Kidney (tissue), 14 donors: ENCODE measurements around the gene SYNDIG1. TPM values are rescaled to one million over a fixed set of nuclear protein-coding genes. Genes with fewer than 3 reads are reported as not detected.

Experiments used
- DNase-seq, 5 donors: peaks; one replicate each; pipeline ENCODE4 v3.0.0-alpha.2; 2013 to 2020
- FAIRE-seq: peaks from 2 replicates; lab custom pipeline; 2012; peaks lifted over from hg19 to GRCh38; lab: Jason Lieb, UNC
- H3K27ac ChIP-seq, 2 donors: one replicate each; pipeline ENCODE4 v1.7.0; 2013; ENCODE audit warnings: low read depth in 2 of 2, low read length in 2 of 2, inconsistent platforms in 1 of 2
- H3K27me3 ChIP-seq: one replicate; pipeline ENCODE4 v1.7.1; 2013; ENCODE audit warnings: low read length, inconsistent platforms; ENCODE audit not compliant: control insufficient read depth, insufficient read depth
- H3K36me3 ChIP-seq, 3 donors: one replicate each; pipeline versions ENCODE4 v1.7.0 to v1.7.1; 2013; ENCODE audit warnings: low read length in 3 of 3, control low read depth in 1 of 3, inconsistent platforms in 1 of 3; ENCODE audit not compliant: insufficient read depth in 3 of 3, control insufficient read depth in 2 of 3
- H3K4me1 ChIP-seq, 3 donors: one replicate each; pipeline versions ENCODE4 v1.7.0 to v1.7.1; 2013; ENCODE audit warnings: low read length in 3 of 3, inconsistent platforms in 1 of 3, low read depth in 1 of 3; ENCODE audit not compliant: control insufficient read depth in 2 of 3, insufficient read depth in 2 of 3
- H3K4me3 ChIP-seq, 3 donors: one replicate each; pipeline versions ENCODE4 v1.7.0 to v1.8.1; 2013; ENCODE audit warnings: low read length in 3 of 3, control low read depth in 1 of 3, inconsistent platforms in 1 of 3
- H3K9ac ChIP-seq, 3 donors: one replicate each; pipeline versions ENCODE4 v1.7.0 to v1.7.1; 2013; ENCODE audit warnings: low read length in 3 of 3, control low read depth in 1 of 3, inconsistent platforms in 1 of 3
- H3K9me3 ChIP-seq, 3 donors: one replicate each; pipeline versions ENCODE4 v1.7.0 to v1.7.1; 2013; ENCODE audit warnings: low read length in 3 of 3, control low read depth in 1 of 3, inconsistent platforms in 1 of 3; ENCODE audit not compliant: control insufficient read depth in 2 of 3, insufficient read depth in 1 of 3
- intact Hi-C: fragments of 100-400 bp; cut with DNase I; formaldehyde crosslinking; loops from one replicate; pipeline ENCODE4 v1.11.1; 2022
- polyA plus RNA-seq: library from polyadenylated mRNA; stranded (reverse); fragments of 350-450 nt; fragmentation: Illumina TruSeq; extraction: RNeasy Lipid Tissue Mini Kit (QIAGEN cat#74804); gene quantifications from one replicate; pipeline ENCODE4 v1.2.3, GENCODE V29; 2014; ENCODE audit warnings: low read depth, low replicate concordance; ENCODE audit not compliant: insufficient read depth
- total RNA-seq: library from RNA; stranded (reverse); fragmentation: NEBNext Ultra II Directional; extraction: Animal tissue kit (Norgen Biotek cat#: 25700); gene quantifications from one replicate; pipeline ENCODE4 v1.2.1, GENCODE V29; 2021
- TF ChIP-seq, protein P1 (sequence below): IDR thresholded peaks from 3 replicates; pipeline ENCODE4 v1.5.1; 2012; ENCODE audit warnings: mild to moderate bottlenecking, moderate library complexity, borderline replicate concordance; ENCODE audit not compliant: insufficient read depth; ENCODE audit errors: extremely low read depth
- donor health status: control.
- donor health status: control.
- donor health status: control.
- donor health status: control.
- donor health status: control.
- donor health status: DM: yes; HTN: yes; CAD: no.
- donor health status: Normal renal cell carcinoma (clear cell type).

SYNDIG1 gene
- total and polyA plus RNA-seq, 2 donors from 2014 or later, result 5.4 to 8.2 TPM

- Histone ChIP-seq H3K4me3 (no peak overlapping the region), H3K9me3 (no peaks in the 10 kb centered on the region), H3K9ac (no peak overlapping the region), H3K27ac (no peak overlapping the region), H3K27me3 (no peaks in the 10 kb centered on the region), H3K36me3 (no peaks in the 10 kb centered on the region), H3K4me1 (no peaks in the 10 kb centered on the region)
- FAIRE-seq (no peak), DNase-seq (no peak)
- TF ChIP-seq, protein P1, sequence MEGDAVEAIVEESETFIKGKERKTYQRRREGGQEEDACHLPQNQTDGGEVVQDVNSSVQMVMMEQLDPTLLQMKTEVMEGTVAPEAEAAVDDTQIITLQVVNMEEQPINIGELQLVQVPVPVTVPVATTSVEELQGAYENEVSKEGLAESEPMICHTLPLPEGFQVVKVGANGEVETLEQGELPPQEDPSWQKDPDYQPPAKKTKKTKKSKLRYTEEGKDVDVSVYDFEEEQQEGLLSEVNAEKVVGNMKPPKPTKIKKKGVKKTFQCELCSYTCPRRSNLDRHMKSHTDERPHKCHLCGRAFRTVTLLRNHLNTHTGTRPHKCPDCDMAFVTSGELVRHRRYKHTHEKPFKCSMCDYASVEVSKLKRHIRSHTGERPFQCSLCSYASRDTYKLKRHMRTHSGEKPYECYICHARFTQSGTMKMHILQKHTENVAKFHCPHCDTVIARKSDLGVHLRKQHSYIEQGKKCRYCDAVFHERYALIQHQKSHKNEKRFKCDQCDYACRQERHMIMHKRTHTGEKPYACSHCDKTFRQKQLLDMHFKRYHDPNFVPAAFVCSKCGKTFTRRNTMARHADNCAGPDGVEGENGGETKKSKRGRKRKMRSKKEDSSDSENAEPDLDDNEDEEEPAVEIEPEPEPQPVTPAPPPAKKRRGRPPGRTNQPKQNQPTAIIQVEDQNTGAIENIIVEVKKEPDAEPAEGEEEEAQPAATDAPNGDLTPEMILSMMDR, result no peak
- intact Hi-C loops, result no loop called here
Observed at GRCh38 chr20:24646321-24646720, 176.9 kb downstream of the SYNDIG1 start.

DNA sequence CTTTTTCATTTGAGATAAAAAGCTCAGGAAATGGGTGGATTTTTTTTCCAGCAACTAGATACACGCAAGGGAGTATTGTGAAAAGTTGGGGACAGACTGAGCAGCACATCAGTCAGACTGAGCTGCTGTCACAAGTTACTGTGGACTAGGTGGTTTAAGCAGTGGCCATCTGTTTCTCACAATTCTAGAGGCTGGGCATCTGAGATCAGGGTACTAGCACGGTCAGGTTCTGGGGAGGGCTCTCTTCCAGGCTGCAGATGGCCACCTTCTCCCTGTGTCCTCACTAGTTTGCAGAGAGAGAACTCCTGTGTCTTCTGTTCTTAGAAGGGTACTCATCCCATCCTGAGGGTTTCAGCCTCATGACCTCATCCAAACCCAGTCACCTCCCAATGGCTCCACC is 178.3 kb downstream of the SYNDIG1 start:
- H3K4me1 ChIP-seq, result peaks cover 0 to 5% (median 0%) of the 10 kb centered on the region in 3 donors
- no peak overlapping the region for H3K27ac ChIP-seq
- DNase-seq (no peak), FAIRE-seq (no peak)
- no peaks in the 10 kb centered on the region for H3K9me3 ChIP-seq
- TF ChIP-seq, protein P1, result no peak
- no peaks in the 10 kb centered on the region for H3K36me3 ChIP-seq
- H3K4me3 ChIP-seq, result no peak overlapping the region
- intact Hi-C loops, result no loop called here
- H3K27me3 ChIP-seq, result no peaks in the 10 kb centered on the region
- H3K9ac ChIP-seq, result no peak overlapping the region

GRCh38 chr20:24648481-24648880 is 179.1 kb downstream of the SYNDIG1 start:
- FAIRE-seq, result no peak
- Histone ChIP-seq H3K4me3 (no peak overlapping the region), H3K36me3 (no peaks in the 10 kb centered on the region), H3K4me1 (peaks cover 0 to 5% (median 0%) of the 10 kb centered on the region in 3 donors), H3K27me3 (no peaks in the 10 kb centered on the region), H3K9ac (no peak overlapping the region), H3K27ac (no peak overlapping the region), H3K9me3 (no peaks in the 10 kb centered on the region)
- TF ChIP-seq, protein P1, result no peak
- peak in 1 of 5 donors; percentile 16 for DNase-seq
- intact Hi-C loops, result no loop called here

- TF ChIP-seq, protein P1, result no peak
- no peak overlapping the region for H3K4me3 ChIP-seq
- no peak overlapping the region for H3K27ac ChIP-seq
- no peak overlapping the region for H3K9ac ChIP-seq
- H3K36me3 ChIP-seq, result no peaks in the 10 kb centered on the region
- DNase-seq (peak in 1 of 5 donors; percentile 19), FAIRE-seq (no peak)
- no peaks in the 10 kb centered on the region for H3K27me3 ChIP-seq
- intact Hi-C loops, result no loop called here
- H3K4me1 ChIP-seq, result peaks cover 0 to 5% (median 0%) of the 10 kb centered on the region in 3 donors
- no peaks in the 10 kb centered on the region for H3K9me3 ChIP-seq
Observed at GRCh38 chr20:24648919-24649318, 179.5 kb downstream of the SYNDIG1 start.
